Spleen (tissue), 7 donors: ENCODE results near the gene MAPK10.

Experiments used
- CTCF ChIP-seq, 11 experiments: fragments of 200-600 bp in 7 of 11; fragments of 450-650 bp in 4 of 11; sonication (generic) in 4 of 11; IDR thresholded peaks in 8 of 11; conservative IDR thresholded peaks in 3 of 11; 1 replicate in 7 of 11; 2 replicates in 4 of 11; pipeline versions ENCODE4 v1.4.0 to v1.8.0; 2016 to 2021; ENCODE audit warnings: antibody characterized with exemption in 11 of 11, inconsistent platforms in 4 of 11, mild to moderate bottlenecking in 1 of 11
- POLR2A ChIP-seq, 3 donors: fragments of 450-650 bp; IDR thresholded peaks; one replicate each; pipeline ENCODE4 v1.5.1; 2017; ENCODE audit warnings: antibody characterized with exemption in 3 of 3, mild to moderate bottlenecking in 1 of 3
- donor health status: DM: no; HTN: no; CAD: no; lungs with moderate emphysema.
- donor health status: DM: no; HTN: no; CAD: no.
- donor health status: DM: no; HTN: no; CAD: no.

- TF ChIP-seq POLR2A (IDR thresholded peaks at IDR 0.05) (no peak), CTCF (IDR thresholded peaks at IDR 0.05 in 8 of 11, conservative IDR thresholded peaks at IDR 0.05 in 3 of 11) (no peak)
Observed at GRCh38 chr4:86368433-86368832, 8.6 kb upstream of the MAPK10 start.
